Retinal pigment epithelial cell (primary cell): ENCODE results near the gene LAMA5.

Experiments used
- DNase-seq: peaks from one replicate; pipeline ENCODE4 v3.0.0-alpha.2; 2010; ENCODE audit warnings: low read depth
- H3K4me3 ChIP-seq: 2 replicates; pipeline ENCODE4 v1.5.1; 2011; ENCODE audit warnings: mild to moderate bottlenecking, low read length, control low read depth, moderate library complexity
- CTCF ChIP-seq: conservative IDR thresholded peaks from 2 replicates; pipeline ENCODE4 v1.5.1; 2011; ENCODE audit warnings: low read depth, low read length, control low read depth, inconsistent platforms

LAMA5 gene

DNA sequence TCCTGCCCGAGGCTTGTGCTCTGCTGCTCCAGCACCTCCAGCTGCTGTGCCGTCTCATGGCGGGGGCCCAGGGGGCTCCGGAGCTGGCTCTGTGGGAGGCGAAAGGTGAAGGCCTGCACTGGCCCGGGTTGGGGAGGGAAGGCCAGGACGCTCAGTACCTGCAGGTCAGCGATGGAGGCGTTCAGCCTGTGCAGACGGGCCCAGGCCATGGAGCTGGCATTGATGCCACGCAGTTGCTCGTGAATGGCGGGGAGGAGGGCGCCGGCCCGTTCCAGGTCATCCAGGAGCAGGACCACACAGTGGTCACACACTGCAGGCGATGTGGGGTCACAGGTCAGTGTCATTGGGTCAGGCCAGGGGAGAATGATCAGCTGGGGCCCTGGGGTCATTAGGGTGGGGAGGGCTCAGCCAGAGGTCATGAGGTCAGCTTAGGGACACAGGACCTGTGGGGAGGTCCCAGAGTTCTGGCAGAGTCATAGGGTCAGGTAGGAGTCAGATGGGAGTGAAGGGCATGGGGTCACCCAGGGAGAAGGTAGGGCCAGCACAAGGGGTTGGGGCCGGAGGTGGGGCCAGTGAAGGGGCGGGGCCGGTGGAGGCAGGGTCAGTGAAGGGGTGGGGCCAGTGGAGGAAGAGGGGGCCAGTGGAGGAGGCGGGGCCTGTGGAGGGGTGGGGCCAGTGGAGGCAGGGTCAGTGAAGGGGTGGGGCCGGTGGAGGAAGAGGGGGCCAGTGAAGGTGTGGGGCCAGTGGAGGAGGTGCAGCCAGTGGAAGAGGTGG lies 46.3 kb downstream of the LAMA5 start:
- H3K4me3 ChIP-seq = no peak overlapping the region
- TF ChIP-seq CTCF = no peak
- no peak for DNase-seq

GRCh38 chr20:62319346-62319909 lies 47.7 kb downstream of the LAMA5 start:
- no peak overlapping the region for H3K4me3 ChIP-seq
- TF ChIP-seq CTCF = no peak
- no peak for DNase-seq

DNA sequence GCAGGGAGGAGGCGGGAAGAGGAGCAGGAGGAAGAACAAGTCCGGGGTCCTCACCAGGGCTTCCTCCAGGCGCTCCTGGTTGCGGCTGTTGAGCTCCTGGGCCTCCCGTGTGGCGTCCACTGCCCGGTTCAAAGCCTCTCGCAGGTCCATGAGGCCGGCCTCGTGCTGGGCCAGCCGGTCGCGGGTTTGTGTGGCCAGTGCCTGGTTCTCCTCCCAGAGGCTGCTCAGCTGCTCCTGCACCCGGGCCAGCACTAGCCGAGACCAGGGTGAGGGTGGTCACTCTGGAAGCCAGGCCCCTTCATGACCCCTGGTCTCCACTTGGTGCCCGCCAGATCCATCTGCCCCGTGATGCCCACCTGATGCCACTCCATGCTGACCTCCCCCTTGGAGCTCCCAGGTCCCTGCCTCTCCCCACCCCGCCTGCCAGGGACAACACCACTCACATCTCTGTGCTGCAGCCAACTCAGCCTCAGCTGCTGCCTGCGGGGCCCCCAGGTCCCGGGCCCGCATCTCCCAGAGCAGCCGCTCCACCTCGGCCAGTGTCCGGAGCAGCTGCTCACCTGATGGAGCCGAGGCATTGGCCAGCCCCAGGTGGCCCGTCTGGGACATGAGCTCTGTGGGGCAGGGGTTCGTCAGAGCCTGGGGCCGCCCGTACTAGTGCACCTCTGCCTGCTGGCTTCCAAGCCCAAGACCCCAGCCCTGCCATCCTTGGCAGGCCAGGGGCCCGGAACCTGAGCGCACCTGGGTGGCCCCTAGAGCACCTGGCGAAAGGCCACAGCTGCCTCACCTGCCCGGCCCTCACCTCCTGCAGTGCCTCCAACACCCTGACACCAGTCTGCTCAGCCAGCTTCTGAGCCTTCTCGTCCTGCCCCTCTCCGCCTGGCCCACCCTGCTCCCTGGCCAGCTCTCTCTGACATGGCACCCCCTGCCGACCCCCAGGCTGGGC lies 48.4 kb downstream of the LAMA5 start:
- no peak for DNase-seq
- TF ChIP-seq CTCF = no peak
- H3K4me3 ChIP-seq = no peak overlapping the region

- no peak for TF ChIP-seq CTCF
Observed at GRCh38 chr20:62317167-62317655, 49.9 kb downstream of the LAMA5 start.

GRCh38 chr20:62316331-62317166 lies 50.6 kb downstream of the LAMA5 start:
- H3K4me3 ChIP-seq = no peak overlapping the region
- no peak for DNase-seq
- no peak for TF ChIP-seq CTCF

More at GRCh38 chr20:62317167-62317655, 49.9 kb downstream of the LAMA5 start:
- H3K4me3 ChIP-seq = no peak overlapping the region
- no peak for DNase-seq

GRCh38 chr20:62315773-62316172 lies 51.3 kb downstream of the LAMA5 start:
- no peak overlapping the region for H3K4me3 ChIP-seq
- no peak for TF ChIP-seq CTCF
- DNase-seq = no peak
